Measurements from ENCODE around the gene UBALD1.

Gene UBALD1

DNA sequence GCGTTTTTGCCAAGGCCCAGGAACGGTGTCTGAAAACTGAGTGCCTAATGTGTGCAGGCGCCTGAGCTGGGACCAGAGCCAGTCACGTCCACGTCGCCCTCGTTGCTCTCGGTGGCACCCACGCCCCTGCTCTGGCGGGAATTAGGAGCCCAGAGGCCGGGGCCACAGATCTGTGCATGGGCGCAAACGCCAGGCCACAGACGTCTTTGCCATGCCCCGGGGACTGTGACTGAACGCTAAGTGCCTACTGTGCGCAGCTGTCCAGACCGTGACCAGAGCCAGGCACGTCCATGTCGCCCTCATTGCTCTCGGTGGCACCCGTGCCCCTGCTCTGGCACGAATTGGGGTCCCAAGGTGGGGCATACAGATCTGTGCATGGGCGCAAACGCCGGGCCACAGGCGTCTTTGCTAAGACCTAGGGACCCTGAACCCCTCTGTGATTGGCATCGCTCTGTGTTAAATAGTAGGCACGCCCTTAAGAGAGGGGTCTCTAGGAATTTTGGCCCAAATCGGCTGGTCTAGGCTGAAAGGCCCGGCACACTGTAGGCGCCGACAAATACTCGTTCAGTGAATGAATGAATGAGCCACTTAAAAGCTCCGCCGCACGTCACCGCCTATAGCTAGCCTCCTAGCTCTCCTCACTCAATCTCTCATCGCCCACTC lies 827 bp upstream of the UBALD1 start:
- no peak for DNase-seq

GRCh38 chr16:4613636-4614570 lies 785 bp downstream of the UBALD1 start:
- peak; percentile 41 for DNase-seq

- DNase-seq = no peak
Observed at GRCh38 chr16:4612977-4613635, 1.6 kb downstream of the UBALD1 start.

GRCh38 chr16:4612474-4612931 lies 2.2 kb downstream of the UBALD1 start:
- no peak for DNase-seq

GRCh38 chr16:4611337-4612021 lies 3.2 kb downstream of the UBALD1 start:
- no peak for DNase-seq

DNA sequence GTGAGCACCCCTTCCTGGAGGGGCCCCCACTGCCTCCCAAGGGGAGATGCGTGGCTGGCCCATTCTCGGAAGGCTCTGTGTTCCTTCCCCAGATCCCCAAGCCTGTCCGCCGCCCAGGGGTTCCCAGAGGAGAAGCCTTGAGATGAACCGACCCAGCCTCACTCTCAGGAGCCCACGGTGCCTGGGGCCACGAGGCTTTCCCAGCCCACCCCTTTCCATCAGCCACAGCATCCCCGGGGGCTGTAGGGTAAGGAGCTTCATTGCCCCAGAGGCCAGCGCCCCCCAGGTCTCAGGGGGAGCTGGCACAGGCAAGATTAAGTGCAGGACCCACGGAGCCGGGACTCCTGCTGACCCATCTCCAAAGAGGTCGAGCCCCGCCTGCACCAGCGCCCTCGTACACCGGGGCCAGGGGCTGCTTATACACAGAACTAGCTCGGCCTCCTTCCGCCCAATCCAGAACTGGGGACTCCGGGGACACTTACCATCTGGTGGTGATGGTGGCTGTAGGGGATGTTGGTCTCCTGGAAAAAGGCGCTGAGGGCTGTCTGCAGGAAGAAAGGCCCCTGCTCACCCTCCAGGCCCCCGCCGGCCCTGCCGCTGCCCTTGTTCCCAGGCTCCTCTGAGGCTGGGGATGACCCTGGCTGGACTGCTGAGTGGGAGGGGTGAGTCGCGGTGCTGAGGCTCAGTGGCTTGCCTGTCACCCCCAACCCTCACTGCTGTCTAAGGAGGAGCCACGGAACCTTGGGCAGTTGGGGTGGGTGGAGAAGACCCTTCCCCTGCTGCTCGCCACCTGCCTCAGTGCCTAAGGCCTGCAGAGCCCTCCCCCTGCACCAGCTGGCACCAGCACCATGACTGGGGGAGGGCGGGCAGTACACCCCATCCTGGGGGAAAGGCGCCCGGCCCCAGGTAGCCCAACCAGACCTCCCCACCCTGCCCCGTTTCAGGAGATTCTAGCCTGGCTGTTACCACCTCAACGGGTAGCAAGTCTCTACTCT lies 4.4 kb downstream of the UBALD1 start:
- DNase-seq = no peak

DNA sequence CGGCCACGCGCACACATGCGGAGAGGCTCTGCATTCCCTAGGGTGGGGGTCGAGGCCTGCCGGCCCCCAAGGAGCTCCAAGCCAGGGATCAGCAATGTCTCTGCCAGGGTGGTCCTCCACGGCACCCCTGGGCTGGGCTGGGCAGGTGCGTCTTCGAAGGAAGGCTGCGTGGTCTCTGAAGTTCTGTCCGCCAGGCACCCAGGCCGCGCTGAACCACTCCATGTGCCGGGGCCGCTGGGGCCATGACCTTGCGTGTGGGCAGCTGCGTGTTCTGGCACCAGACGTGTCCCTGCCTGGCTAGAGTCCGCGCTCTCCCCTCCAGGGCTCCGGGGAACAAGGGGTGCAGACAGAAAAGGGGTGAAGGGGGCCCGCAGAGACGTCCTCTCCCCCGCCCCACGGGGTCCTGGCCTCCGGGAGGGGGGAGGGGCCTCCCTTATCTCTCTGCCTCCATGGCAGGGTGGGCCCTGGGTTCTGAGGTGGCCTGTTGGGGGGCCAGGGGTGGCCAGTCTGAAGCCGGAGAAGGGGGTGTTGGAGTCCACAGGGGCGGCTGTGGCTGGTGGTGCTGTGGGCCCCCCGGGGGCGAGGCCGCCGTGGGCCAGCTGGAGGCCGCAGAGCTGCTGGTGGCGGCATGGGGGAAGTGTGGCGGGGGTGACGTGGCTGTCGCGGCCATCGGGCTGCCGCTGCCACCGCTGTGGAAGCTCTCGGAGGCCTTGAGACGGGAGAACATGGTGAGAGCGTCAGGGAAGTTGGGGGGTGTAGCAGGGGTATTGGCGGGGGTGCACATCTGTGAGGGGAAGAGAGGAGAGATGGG lies 5.3 kb downstream of the UBALD1 start:
- DNase-seq = no peak

DNA sequence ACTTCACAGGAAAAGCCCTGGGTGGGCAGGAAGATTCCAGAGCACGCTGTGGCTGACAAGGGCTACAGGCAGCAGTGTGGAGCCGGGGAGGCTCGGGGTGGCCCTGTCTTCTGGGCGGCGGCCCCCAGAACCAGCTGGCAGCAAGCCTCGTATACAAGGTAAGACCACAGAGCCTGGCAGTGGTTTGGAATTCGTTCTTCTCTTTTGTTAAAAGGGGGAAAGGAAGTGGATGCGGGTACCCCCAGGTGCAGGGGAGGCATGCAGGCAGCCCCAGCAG lies 6.0 kb downstream of the UBALD1 start:
- DNase-seq = no peak

GRCh38 chr16:4607841-4608703 lies 6.6 kb downstream of the UBALD1 start:
- DNase-seq = no peak

GRCh38 chr16:4606354-4606753 lies 8.3 kb downstream of the UBALD1 start:
- no peak for DNase-seq

GRCh38 chr16:4604401-4604800 lies 10.3 kb downstream of the UBALD1 start:
- no peak for DNase-seq

- DNase-seq = no peak
Observed at GRCh38 chr16:4603624-4604170, 11.0 kb downstream of the UBALD1 start.

GRCh38 chr16:4602331-4602730 lies 12.4 kb downstream of the UBALD1 start:
- no peak for DNase-seq

- no peak for DNase-seq
Observed at GRCh38 chr16:4601864-4602186, 12.9 kb downstream of the UBALD1 start.

DNA sequence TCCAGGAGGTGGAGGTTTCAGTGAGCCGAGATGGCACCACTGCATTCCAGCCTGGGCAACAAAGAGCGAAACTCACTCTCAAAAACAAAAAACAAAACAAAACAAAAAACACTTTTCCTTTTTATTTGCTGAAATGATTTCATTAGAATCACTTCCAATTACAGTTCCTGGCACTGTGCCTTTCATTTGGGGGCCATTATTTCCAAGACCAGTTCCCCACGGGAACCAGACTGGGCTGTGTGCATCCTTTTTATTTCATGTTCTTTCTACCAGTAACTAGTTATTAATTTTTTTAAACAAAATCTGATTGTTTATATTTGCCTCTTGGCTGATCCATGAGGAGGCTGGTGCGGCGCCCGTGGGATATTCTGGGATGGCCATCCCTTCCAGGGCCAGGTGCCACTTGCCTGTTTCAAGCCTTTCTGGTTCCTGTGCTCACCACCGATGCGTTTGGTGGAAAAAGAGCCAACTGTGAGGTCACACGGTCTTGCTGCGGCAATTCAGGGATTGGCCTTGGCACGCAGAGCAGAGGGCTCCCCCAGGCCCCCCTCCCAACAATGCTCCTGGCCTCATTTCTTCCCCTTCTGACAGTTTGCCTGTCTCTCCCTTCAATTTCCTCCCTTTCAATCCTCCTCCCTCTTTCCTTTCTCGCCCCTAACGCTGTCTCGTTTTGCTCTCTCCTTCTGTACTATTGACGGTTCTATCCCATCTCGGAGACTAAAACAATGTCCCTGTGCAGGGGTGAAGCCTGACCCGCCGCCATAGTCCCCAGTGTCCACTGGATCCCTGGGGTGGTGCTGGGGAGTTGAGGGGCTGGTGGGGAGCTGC lies 13.4 kb downstream of the UBALD1 start:
- DNase-seq = no peak

- no peak for DNase-seq
Observed at GRCh38 chr16:4599545-4599944, 15.1 kb downstream of the UBALD1 start.

- DNase-seq = no peak
Observed at GRCh38 chr16:4599037-4599436, 15.7 kb downstream of the UBALD1 start.

GRCh38 chr16:4597174-4597573 lies 17.5 kb downstream of the UBALD1 start:
- DNase-seq = no peak
